LNCAP (cell line): ENCODE results near the gene PLD5.

Experiments used
- TF ChIP-seq, protein P1 (sequence below): fragments of 450-650 bp; IDR thresholded peaks from 2 replicates; pipeline ENCODE4 v1.5.1; 2017; ENCODE audit warnings: mild to moderate bottlenecking

The PLD5 gene

DNA sequence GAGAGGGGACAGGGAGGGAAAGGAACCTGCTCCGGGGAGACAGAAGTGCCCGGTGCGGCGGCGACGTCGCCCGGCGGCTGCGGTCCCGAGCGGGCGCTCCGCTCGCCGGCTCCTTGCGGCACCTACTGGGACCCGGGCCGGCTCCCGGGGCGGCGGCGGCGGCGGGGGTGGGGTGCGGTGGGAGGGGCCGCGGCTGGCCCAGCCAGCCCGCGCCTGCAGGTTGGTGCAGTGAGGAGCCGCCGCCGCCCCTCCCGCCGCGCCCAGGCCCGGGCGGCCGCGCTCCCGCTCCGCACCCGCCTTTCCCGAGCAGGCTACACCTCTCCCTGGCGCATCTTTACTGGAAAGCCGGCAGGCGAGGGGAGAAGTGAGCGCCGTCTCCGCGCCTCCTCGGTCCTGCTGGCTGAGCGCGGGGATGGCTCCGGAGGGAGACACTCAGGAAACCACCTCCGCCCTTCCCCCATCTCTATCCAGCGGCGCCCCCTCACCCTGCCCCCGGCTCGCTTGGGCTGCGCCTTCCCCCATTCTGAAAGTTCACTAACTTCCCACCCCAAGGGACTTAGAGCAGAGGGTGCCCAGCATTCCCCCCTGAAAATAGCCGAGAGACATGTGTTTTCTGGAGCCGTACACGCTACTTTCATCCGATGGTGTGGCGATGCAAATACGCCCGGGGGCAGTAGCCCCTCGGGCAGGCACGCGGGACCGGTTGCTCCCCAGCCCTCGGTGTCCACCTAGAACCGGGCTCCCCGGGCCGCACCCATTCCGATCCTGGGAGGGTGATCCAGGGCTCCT, at the start of gene PLD5:
Gene PLD5 (minus strand): TSS at position 127 of the 789 bp plus-strand sequence.
- TF ChIP-seq, protein P1, sequence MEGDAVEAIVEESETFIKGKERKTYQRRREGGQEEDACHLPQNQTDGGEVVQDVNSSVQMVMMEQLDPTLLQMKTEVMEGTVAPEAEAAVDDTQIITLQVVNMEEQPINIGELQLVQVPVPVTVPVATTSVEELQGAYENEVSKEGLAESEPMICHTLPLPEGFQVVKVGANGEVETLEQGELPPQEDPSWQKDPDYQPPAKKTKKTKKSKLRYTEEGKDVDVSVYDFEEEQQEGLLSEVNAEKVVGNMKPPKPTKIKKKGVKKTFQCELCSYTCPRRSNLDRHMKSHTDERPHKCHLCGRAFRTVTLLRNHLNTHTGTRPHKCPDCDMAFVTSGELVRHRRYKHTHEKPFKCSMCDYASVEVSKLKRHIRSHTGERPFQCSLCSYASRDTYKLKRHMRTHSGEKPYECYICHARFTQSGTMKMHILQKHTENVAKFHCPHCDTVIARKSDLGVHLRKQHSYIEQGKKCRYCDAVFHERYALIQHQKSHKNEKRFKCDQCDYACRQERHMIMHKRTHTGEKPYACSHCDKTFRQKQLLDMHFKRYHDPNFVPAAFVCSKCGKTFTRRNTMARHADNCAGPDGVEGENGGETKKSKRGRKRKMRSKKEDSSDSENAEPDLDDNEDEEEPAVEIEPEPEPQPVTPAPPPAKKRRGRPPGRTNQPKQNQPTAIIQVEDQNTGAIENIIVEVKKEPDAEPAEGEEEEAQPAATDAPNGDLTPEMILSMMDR = no peak

DNA sequence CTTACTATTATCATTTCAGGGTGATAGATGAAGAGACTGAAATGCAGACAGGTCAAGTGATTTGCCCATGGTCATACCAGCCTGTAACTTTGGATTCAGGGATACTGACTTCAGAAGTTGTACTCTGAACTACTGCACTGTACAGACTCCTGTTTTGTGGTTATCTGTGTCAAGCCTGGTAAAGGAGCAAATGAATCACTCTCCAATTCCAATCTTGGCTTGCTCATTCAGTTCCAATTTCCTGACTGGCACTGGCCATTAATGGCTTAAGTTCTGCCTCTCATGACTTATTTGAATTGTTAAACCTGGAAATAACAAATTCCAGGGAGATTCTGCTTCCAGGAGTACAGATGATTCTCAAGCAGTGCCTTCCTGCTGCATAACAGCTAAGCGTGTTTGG, 45.4 kb upstream of the PLD5 start:
- TF ChIP-seq, protein P1 = no peak

DNA sequence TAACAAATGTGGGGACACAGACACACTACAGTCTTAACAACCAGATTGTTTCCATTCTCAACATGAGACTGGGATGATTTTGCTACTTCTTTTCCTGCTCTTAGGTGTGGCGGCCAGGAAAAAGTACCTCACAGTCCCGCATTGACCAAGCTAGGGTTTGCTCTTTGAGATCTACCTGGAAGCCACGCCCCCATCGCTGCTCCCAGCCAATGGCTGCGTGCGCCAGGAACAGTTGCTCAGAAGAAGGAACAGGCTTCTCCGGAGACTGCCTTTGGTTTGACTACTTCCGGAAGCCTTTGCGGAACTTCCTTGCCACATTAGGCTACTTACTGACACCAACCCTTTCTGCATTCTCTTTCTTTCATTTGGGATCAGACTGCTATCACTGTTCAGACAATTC, 44.2 kb upstream of the PLD5 start:
- TF ChIP-seq, protein P1 = no peak

DNA sequence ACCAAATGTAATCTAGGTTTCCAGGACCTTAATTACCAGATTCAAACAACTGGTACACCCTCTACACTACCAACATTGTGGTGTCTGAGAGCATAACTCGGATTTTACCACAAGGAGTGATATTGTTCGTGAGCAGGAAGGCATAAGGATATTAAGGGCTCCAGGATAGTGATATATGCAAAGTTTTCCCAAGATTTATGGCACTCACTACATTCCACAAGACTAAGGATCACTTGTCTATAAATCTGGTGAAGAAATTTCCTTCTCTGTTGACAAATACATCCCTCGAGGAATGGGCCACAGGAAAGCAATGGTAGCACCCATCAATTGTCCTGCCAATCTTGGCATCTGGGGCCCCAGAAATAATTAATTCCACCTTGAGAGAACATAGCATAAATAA, 43.1 kb upstream of the PLD5 start:
- TF ChIP-seq, protein P1 = no peak

DNA sequence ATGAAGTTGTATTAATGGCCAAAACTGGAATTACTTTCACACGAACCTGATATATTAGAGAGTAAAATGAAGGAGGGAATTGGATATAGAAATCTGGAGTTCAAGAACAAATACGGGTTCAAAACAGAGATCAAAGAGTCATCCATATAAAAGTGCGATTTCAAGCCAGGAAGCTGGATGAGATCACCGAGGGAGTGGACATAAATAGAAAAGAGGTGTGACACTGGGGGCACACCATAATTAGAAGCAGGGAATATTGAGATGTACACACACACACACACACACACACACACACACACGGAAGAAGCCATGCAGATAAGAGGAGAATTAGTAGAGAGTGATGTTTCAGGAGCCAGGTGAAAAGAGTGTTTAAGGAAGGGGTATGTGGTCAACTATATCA, 32.3 kb upstream of the PLD5 start:
- TF ChIP-seq, protein P1 = no peak

DNA sequence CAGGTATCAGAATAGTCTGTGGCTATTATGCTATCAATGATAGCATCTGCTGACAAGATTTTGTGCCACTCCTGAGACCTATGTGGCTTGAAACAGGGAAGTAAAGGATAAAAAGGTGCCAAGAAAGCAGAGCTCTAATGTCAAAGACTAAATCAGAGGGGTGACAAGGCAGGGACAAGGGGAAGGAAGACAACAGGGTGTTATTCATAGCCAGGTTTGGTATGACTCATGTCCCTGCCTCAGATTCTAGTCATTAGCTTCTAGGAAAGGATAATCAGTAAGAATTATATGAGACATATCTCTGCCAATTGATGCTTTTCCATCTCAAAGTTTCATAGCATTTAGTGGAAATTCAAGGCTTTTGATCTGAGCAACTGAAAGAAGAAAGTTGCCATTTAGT, 31.8 kb upstream of the PLD5 start:
- TF ChIP-seq, protein P1 = no peak

DNA sequence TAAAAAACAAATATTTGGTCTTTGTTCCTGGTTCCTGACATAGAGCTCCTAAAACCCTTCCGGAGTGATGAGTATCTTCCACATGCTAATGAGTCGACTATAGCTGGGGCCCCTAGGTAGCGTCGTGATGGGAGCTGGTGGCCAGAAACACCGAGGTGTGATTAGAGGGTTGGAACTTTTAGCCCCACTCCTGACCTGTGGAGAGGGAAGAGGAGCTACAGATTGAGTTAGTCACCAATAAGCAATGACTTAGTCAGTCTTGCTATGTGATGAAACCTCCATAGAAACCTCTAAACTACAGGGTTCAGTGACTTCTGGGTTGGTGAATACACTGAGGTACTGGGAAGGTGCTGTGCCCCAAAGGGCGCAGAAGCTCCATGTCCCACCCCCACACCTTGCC, 30.1 kb upstream of the PLD5 start:
- TF ChIP-seq, protein P1 = no peak
